ENCODE results near the gene IFITM10.

The IFITM10 gene

DNA sequence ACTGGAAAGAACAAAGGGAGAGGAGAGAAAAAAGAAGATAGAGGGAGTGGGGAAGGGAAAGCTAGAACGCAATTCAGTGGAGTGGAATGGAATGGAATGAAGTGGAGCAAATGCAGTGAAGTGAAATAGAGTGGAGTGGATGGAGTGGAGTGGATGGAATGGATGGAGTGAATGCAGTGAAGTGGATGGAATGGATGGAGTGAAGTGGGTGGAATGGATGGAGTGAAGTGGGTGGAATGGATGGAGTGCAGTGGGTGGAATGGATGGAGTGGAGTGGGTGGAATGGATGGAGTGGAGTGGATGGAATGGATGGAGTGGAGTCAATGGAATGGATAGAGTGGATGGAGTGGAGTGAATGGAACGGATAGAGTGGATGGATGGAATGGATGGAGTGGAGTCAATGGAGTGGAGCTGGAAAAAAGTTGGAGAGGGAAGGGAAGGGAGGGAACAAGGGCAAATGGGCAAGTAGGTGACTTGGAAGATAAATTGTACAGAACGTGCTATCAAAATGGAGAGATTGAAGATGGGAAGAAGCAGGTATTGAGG lies 13.9 kb downstream of the IFITM10 start:
- DNase-seq, result no peak

- DNase-seq, result no peak
Observed at GRCh38 chr11:1735271-1735670, 15.1 kb downstream of the IFITM10 start.

DNA sequence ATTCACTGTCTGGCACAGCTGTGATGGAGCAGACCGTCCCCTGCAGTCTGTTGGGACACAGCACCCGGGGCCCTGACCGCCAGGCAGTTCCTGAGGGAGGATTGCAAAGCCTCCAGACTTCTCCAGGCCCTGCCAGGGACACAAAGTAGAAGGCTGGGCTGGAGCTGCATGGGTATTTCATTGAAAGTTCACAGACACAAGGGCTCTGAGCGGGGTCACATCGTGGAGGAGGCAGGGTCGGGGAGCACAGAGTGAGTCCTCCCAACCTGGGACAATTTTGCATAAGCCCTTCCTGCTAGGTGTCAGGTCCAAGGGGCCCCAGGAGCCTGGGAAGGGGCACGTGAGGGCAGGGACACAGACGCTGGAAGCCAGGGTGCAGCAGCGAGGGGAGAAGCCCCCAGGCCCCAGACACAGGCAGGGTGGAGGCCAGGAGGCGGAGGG lies 15.7 kb downstream of the IFITM10 start:
- no peak for DNase-seq

DNA sequence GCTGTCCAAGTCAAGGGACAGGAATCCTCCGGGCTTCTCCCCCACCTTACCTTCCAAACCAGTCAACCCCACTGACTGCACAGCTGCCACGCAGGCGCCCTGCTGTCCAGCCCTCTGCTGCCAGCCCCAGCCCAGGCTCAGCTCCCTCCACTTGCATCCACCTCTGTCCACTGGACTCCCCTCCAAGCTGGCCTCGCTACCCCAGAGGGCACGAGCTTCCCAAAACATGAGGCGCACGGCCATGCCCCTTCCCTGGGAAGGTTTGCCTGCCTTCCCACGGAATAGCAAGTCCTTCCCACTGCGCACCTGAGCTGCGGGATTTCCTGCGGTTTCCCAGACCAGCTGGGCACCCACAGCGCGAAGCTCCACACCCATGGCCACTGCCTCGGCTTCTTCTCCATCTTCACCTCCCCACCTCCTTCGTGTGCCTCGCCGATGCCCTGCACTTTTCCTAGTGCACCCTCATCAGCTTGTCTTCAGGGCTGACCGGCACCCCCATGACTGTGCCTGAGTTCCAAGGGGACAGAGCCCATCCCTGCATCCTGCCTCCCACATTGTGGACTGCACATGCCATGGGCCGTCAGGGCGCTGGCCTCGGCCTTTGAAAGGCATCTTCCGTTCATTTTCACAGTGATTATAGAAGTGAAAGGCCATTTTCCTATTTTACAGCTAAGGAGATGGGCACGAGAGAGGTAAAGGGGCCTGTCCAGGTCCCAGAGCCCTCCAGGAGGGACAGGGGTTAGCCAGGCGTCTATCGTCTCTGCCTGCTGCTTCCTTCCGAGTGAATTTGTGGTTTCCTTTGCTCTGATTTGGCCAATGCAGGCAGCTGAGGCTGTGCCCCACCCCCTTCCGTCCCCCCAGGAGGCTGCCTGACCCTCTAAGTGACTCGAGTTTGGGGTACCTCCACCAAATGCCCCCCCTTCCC lies 16.4 kb downstream of the IFITM10 start:
- no peak for DNase-seq

- no peak for DNase-seq
Observed at GRCh38 chr11:1733009-1733715, 17.2 kb downstream of the IFITM10 start.

DNA sequence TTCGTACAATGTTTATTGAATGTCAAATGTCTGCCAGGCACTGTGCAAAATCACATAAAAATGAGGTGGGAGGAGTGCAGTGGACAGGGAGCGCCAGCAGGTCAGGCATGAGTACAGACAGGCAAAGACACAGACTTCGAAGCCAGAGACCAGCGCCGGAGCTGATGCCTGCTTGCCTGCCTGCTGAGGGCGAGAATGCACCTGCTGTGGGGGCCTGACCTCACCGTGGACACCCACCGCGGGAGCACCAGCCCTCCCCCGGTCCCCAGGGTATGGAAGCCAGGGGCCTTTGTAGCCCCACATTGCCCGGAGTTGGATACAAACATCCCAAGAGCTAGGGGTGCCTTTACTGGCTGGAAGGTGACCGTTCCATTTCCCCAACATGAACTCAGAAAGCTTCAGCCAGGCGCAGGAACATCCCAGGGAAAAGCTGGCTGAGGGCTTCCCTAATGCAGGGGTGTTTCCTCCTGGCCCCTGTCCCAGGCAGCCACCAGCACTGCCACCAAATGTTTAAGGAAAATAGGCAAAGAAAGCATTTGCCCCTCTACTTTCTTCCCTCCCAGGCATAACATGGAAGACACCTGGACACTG lies 17.9 kb downstream of the IFITM10 start:
- DNase-seq, result no peak

- no peak for DNase-seq
Observed at GRCh38 chr11:1731451-1732059, 18.8 kb downstream of the IFITM10 start.

DNA sequence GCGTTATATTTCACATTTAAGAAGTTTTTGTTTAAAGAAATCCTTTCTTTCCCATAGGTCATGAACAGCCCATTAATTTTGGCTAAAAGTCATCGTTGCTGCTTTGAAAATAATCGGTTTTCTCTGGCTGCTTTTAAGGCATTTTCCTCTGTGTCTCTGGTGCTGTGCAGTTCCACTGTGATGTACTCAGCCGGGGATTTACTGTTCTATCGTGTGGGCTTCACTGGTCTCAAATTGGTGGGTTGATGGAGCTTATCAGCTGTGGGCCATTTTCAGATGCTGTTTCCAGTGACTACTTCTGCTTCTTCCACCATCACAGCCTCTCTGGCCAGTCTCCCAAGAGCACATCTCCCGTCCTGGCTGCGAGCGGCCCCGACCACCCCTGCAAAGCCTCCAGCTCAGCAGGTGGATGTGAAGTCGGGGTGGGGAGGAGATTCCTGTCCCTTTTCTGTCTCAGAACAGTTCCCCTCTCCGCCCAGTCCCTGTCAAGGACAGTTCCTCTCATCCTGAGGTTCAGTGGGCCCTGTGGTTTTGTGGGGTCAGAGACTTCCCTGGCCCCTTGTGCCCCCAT lies 20.3 kb downstream of the IFITM10 start:
- no peak for DNase-seq

DNA sequence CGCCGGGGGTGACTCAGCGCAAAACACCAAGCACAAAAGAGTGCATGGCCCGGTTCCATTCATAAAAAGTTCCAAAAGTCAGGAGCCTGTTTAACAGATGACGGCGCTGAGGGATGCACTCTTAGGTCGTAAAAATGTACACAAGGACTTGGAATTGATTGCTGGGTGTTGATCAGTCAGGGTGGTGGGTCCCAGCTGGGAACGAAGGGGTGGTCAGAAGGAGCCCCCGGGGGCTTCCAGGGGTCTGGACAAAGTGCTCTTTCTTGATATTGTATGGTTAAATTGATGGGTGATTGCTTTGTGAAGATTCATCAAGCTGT lies 20.7 kb downstream of the IFITM10 start:
- no peak for DNase-seq

- DNase-seq, result no peak
Observed at GRCh38 chr11:1728931-1729691, 21.3 kb downstream of the IFITM10 start.

- DNase-seq, result no peak
Observed at GRCh38 chr11:1728301-1728700, 22.1 kb downstream of the IFITM10 start.

GRCh38 chr11:1727861-1728260 lies 22.5 kb downstream of the IFITM10 start:
- DNase-seq, result no peak

DNA sequence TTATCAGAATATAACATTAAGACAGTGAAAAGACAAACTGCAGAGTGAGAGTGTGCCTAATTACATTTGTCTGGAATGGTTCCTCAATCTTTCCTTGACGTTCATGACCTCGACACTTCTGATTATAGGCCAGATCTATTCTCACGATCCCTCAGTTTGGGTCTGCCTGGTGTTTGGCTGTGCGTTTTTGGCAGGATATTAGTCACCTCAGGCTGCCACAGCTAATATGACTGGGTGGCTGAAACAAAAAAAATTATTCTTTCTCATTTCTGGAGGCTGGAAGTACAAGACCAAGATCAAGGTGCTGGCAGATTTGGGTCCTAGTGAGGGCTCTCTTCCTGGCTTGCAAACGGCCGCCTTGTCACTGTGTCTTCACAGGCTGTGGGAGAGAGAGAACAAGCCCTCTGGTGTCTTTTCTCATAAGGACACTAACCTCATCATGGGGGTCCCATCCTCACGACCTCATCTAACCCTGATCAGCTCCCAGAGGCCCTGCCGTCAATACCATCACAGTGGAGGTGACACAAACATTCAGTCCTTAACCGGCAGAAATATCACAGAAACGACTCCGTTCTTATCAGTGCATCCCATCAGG lies 23.2 kb downstream of the IFITM10 start:
- DNase-seq, result no peak

- no peak for DNase-seq
Observed at GRCh38 chr11:1719781-1720180, 30.6 kb downstream of the IFITM10 start.

DNA sequence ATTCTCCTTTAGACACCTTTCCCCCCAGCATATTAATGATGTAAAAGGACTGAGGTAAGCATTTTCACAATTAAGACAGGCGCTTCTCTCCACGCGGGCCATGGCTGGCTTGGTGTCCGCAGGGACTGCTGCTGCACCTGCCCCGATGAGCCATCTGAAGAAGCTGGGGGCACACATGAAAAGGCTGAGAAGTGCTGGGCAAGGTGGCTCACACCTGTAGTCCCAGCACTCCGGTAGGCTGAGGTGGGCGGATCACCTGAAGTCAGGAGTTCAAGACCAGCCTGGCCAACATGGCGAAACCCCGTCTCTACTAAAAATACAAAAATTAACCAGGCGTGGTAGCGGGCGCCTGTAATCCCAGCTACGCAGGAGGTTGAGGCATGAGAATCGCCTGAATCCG lies 32.1 kb downstream of the IFITM10 start:
- no peak for DNase-seq

DNA sequence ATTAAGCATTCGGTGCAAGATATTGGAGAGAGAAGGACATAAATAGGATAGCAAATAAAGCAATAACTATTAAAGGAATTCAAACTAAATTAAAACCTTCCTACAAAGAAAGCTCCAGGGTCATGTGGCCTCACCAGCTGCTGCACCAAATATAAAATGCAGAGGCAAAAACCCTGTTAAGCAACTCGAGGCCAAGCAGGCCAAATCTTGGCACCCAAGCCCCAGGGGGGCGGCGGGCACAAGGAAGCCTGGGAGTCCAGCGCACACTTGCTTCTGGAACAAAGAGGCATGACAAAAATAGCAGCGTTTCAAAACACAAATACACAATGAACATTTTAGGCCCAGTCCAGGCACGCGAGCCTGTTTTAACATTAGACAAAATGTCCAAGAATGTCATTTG lies 32.6 kb downstream of the IFITM10 start:
- no peak for DNase-seq

- no peak for DNase-seq
Observed at GRCh38 chr11:1714908-1715885, 35.2 kb downstream of the IFITM10 start.

GRCh38 chr11:1708716-1709115 lies 41.7 kb downstream of the IFITM10 start:
- no peak for DNase-seq

GRCh38 chr11:1707751-1708150 lies 42.6 kb downstream of the IFITM10 start:
- no peak for DNase-seq

Measured in activated CD4-positive, CD25-positive, alpha-beta regulatory T cell (primary cell).